Non-pigmented ciliary epithelial cell (primary cell): ENCODE measurements around the gene RABAC1.
A peak's percentile ranks its signal among the peaks of the same experiment; 100 is the strongest.

ENCODE experiments used
- DNase-seq: peaks from one replicate; pipeline ENCODE4 v3.0.0-alpha.2; 2010; ENCODE audit warnings: low read depth

Gene RABAC1

DNA sequence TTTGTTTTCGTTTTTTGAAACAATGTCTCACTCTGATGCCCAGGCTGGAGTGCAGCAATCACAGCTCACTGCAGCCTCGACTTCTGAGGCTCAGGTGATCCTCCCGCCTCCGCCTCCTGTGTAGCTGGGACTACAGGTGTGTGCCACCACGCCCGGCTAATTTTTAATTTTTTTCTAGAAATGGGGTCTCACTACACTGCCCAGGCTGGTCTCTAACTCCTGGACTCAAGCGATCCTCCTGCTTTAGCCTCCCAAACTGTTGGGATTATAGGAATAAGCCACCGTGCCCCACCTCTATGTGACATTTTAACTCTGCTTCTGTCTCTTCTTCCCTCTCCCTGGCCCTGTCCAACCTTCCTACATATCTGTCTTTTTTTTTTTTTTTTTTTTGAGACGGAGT is 29.8 kb upstream of the RABAC1 start:
- no peak for DNase-seq

DNA sequence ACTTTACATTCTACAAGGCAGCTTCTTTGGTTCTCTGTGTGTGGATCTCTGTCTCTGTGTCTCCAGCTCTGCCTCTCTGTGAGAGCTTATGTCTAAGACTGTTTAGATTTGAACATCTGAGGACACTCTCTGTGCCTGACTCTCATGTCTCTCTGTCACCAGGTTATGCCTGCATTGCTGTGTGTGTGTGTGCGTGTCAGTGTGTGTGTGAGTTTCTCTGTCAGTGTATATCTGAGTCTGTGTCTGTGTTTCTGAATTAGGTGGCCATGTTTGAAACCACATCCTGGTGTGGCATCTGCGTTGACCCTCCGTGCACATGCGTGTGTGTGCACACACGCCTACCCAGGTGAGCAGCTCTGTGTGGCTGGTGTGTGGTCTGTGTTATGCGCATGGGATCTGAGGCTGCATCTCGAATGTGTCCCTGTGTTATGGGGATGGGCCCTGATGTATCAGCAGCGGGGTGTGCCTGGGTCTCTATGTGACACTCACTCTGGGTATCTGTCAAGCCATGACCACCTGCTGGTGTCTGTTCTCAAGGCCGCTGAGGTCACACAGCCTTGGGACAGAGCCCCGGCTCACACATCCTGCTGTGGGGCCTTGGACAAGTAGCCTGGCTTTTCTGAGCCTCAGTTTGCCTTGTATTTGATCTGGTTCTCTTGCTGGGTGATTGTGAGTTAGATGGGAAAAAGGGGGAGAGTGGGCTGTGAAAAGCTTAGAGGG is 28.2 kb upstream of the RABAC1 start:
- no peak for DNase-seq

DNA sequence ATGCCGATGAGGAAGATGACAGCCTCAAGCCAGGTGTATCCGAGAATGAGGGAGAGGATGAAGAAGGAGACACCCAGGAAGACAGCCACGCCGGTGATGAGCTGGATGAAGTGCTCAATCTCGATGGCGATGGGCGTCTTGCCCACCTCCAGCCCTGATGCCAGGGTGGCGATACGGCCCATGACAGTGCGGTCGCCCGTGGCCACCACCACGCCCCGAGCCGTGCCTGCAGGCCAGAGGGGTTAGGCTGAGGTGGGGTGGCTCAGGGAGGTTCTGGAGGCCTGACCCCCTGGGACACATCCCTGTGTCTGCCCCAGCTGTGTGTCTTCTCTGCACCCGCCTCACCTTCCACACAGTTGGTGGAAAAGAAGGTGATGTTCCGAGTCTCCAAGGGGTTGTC is 25.8 kb upstream of the RABAC1 start:
- no peak for DNase-seq

DNA sequence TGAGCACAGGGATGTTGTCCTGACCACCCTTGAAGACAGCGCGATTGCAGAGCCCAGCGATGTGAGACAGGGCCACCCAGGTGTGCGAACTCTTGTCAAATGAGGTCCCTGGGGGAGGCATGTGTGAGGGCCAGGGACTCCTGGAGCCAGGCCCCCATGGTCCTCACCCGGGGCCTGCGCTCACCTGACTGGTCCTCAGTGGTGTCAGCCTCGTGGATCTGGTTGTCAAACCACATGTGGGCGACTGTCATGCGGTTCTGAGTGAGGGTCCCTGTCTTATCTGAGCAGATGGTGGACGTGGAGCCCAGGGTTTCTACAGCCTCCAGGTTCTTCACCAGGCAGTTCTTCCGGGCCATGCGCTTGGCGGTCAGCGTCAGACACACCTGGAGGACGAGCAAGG is 22.6 kb upstream of the RABAC1 start:
- DNase-seq = no peak

DNA sequence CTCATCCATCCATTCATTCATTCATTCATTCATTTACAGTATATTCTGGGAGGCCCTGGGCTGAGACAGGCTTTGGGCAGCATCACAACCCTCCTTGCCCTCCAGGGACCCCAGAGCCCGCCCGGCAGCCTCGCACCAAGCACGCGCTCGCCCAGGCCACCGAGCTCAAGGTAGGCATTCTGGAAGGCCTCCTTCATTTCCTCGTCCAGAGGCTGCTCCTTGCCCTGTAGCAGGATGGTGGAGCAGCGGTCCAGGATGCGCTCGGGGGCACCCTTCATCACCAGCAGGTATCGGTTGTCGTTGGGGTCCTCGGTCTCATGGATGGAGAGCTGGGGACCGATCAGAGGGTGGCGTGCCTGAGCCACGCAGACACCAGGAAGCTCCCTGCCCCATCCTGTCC is 19.3 kb upstream of the RABAC1 start:
- DNase-seq = no peak

DNA sequence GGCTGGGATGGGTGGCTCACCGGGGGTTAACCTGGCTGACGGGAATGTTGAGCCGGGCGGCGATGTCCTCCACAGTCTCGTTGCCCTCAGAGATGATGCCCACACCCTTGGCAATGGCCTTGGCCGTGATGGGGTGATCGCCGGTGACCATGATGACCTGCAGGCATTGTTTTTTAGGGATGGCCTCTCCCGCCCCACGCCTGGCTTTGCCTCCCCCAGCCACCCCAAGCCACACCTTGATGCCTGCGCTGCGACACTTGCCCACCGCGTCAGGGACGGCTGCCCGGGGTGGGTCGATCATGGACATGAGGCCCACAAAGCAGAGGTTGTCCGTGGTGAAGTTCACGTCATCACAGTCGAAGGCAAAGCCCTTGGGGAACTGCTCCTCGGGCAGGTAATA is 18.8 kb upstream of the RABAC1 start:
- DNase-seq = no peak

DNA sequence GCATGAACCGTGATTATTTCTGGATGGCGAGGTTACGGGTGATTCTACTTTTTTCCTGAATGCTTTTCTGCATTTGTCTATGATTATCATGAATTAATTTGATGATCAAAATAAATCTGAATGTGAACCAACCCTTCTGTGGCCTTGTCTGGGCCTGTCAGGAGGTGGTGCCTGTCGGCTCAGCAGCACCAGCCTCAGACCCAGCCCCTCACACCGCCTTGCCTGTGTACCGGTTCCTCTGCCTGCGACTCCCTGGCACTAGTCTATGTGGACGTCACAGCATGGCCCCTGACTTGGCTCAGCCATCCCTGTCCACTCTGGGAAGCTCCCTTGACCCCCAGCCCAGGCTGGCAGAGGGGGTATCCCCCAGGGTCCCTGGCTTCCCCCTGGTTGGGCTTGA is 15.5 kb upstream of the RABAC1 start:
- no peak for DNase-seq

DNA sequence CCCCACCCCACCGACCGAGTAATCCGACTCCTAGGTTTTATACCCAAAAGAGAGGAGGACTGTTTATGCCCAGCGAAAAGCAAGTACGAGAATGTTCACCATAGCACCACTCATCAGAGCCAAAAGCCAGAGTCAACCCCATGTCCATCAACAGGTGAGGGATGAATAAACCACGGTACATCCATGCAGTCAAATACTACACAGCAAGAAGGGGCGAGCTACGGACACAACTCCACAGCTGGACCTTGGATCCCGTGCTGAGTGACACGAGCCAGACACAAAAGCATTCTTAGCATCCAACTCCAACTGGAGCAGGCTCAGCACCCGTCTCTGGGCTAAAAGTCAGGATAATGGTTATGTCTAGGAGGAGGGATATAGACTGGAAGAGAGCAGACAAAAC is 12.2 kb upstream of the RABAC1 start:
- no peak for DNase-seq

DNA sequence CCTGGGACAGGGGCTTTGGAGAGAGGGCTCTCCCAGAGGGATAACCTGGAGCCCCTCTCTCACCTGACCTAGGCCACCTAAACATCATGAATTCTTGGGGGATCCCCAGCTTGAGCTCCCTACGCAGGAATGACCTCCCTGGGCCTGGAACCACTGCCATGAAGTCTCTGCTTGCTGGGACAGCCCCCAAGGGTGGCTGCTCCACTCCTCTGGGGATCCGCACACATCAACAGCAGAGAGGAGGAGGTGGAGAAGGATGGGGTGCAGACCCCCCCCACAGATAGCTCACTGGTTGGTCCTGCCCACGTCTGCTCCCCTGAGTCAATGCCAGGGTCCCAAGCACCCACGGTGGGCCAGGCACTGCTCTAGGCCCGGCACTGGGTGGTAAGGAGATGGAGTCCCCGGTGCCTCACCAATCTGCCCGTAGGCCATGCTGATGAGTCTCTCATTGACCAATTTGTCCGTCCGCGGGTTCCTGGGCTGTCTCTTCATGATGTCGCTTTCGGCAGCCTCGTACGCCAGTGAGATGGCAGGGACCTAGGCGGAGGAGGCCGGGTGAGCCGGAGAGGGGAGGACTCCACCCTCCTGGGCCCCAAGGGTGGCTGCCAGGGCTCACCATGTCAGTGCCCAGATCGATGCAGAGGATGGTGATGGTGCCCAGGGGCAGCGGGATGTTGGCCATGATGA is 10.8 kb upstream of the RABAC1 start:
- DNase-seq = no peak

DNA sequence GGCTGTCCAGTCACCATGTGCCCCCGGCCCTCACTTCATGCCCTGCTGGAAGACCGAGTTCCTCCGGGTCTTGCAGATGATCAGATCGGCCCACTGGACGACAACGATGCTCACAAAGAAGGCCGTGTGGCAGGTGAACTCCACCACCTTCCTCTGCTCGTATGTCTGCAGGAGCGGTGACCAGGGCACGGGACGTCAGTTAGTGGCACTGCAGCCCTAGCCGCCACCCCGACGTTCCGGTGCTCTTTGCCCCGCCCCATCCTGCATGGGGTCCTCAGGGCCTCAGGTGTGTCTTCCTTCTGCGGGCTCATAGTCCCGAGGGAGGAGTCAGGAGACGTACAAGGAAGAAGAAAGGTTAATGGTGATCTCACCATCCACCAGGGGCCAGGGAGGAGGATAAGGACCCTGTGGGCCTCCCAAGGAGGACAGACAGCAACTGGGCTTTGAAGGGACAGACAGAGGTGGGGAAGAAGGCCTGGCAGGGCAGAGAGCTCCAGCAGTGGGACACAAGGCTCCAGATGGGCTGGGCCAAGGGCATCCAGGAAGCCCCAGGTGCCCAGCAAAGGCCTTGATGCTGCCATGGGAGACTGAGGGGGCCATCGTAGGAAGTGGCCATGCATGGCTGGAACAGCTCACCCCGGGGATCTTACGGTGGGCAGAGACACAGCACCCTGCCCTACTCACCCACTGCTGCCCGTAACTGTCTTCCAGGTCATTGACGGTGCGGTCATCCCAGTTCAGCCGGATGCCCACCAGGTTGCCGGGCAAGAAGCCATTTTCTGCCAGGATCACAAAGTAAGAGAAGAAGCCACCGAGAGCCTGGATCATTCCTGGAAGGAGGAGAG is 9.9 kb upstream of the RABAC1 start:
- DNase-seq = no peak

DNA sequence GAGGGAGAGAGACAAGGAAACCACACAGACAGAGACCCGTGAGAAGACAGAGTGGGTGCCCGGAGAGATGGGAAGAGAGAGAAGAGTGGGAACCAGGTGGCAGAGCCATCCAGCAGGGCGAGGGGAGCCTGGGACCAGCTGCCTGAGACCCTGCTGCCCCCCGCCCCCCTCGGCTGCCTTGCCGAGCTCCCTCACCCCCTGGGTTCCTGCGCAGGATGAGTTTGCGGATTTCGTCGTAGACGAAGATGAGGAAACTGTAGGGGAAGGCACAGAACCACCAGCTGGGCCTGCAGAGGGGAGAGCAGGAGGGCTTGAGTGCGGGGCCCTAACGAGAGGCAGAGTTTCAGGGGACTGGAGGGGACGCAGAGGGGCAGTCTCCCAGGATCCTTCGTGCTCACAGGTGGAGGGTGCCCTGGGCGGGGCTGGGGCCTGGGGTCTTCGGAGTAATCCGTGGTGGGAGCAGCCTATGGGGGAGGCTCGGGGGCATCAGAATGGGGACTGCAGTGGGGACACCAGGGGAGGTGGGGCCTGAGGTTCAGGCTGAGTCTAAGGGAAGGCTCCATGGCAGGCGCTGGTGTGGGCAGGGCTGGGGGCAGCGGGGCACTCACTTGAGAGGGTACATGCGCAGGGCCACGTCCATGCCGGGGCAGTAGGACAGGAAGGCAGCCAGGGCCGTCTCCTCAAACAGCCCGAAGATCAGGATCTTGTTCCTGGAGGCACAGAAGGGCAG is 8.1 kb upstream of the RABAC1 start:
- no peak for DNase-seq

DNA sequence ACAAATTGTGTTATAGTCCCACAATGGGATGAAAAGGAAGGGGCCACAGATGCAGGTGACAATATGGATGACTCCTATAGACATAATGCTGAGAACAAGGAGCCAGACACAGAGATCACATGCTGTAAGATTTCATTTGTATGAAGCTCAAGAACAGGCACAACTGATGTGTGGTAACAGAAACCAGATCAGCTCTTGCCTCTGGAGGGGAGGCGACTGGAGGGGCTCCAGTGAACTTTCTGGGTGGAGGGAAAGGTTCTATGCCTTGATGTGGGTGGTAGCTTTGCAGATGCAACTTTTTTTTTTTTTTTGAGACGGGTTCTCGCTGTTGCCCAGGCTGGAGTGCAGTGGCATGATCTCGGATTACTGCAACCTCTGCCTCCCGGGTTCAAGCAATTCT is 6.0 kb upstream of the RABAC1 start:
- DNase-seq = no peak

DNA sequence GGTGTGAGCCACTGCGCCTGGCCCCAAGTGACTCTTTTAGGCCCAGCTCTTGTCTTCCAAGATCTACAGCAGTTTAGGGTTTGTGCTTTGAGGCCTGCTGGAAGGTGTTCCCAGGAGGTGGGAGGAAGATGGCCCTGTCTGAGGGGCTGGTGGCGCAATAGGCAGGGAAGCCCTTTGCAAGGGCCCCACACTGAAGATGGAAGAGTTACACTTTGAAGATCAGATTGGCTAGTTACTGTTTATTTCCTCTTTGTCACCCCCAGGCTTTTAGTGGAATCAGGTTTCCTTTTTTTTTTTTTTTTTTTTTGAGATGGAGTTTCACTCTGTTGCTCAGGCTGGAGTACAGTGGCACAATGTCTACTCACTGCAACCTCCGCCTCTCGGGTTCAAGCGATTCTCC is 1.9 kb upstream of the RABAC1 start:
- DNase-seq = no peak

DNA sequence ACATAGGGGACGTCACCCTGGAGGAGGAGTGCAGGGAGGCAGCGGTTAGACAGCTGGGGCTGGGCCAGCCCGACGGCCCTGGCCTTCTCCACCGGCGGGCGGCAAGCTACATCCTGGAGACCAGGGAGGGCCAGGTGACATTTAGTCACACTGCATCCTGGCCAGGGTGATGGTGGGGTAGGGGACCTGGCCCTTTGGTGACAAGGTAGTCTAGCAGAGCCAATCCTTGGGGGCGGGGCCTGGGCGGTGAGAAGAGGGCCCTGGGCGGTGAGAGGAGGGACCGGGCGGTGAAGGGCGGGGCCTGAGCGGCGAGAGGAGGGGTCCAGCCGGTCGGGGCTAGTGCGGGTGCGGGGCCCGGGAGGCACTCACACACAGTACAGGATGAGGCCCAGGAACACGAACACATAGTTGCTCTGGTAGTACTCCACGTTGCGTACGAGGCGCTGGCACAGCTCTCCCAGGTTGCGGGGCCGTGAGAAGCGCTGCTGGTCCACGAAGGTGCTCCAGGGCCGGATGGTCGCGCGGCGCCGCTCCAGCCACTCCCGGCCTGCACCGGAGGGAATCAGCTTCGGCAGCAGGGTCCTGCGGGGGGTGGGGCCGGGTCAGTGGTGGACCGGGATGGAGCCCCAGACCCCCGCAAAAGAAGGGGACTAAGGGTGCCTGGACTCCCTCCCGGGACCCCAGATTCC is 610 bp downstream of the RABAC1 start:
- DNase-seq = no peak

DNA sequence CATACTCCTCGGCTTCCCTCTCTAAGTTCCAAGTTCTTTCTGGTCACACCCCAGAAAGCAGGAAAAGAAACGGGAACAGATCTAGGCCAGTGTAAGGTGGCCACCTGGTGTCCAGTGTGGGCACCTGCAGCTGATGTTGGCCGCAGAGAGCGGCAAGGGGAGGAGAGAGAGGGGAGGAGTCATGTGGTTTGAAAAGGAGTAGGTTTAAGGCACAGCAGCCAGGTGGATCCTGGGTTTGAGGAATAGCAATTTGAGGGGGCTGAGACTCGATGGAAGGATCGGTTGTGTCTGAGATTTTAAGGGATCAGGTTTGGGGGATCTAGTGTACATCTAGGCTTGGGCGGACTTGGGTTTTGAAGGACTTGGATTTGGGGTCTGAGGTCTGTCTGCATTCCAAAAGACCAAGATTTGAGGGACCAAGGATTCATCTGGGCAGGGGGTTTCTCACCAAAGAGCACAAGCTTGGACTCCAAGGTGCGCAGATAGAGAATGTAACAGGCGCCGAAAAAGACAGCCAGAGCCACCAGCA is 1.2 kb downstream of the RABAC1 start:
- peak; percentile 63 for DNase-seq

DNA sequence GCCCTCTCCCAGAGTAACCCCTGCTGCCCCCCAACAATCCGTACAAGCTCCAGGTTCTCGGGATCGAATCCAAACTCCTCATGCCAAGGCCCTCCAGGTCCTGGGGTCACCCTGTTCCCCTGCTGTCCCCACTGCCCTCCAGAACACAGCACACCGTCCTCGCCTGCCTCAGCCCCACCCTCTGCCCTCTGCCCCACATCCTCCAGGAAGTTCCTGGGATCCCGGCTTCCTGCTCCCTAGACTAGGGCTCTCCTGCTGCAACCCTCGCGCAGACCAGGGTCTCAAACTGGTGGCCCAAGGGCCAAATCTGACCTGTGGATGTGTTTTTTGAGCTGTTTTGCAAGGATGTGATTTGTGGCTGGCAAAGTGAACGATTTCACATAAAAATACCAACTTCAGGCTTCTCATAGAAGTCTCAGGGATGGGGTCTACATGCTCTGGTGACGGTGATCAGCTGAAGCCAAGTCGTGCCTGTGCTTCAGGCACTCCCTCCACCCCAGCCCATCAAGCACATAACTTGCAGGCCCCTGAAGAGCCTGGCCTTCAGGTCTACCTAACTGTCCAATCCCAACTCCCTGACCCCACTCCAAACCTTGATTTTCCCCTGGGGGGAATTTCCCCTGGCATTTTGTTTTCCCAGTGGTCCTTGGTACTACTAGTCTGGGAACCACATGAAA is 1.8 kb downstream of the RABAC1 start:
- no peak for DNase-seq

DNA sequence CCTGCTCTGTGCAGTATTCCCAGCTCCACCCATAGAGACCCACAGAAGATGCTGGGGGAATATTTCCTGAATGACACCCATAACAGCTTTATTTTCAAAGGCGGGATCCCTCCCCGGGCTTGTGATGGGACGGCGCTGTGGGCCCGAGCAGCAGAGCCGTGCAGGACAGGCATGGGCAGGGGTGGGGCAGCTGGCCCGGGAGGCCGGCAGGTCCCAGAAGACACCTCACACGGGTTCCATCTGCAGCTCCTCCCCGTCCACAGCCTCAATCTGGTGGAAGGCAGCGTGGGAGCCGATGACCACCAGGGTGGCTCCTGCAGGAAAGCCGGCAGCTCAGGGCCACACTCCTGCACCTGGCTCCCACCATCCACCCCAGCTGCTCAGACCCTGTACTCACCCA is 2.5 kb downstream of the RABAC1 start:
- no peak for DNase-seq

DNA sequence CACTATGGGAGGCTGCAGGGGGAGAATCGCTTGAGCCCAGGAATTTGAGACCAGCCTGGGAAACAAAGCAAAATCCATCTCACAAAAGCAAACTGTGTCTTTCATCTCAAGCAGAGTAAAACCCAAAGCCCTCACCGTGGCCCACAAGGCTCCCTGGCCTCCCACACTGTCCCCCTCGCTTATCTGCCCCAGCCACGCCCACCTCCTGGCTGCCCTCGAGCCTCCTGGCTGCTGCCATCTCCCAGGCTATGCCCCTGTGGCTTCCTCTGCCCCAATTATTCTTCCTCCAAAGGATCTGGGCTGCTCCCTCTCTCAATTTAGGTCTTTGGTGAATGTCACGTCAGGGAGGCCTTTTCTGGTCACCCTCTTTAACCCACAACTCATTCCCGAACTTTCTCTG is 3.6 kb downstream of the RABAC1 start:
- no peak for DNase-seq

DNA sequence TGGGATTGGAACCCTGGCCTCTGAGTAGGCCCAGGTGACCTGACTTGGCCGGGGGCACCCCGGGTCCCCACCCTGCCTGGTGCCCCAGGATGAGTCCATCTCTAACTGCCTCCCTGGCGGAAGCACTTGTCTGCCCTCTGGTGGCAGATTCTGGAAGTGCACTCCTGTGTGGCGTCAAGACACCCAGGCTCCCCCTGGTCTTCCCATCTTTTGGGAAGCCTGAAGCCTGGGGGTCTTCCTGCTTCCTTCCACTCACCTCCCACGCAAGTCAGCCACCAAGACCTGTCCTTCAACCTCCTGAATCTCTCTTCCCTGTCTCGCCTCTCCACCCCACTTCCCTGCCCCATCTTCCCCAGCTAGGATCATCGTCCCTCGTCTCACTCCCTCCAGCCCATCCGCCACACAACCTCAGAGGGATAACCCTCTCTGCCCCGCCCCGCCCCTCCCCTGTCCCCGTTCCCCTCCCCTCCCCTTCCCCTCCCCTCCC is 7.4 kb downstream of the RABAC1 start:
- no peak for DNase-seq

DNA sequence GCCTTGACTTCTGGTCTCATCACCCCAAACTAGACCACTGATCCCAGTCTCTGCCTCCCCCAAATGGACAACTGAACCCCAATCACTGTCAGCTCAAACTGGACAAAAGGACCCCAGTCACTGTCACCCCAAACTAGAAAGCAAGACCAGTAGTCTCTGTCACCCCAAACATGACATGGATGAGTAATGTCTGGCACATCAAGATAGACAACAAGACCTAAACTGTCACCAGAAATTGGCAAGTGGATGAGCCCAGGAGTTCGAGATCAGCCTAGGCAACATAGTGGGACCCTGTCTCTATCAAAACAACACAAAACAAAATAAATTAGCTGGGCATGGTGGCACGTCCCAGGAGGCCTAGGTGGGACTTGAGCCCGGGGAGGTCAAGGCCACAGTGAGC is 12.0 kb downstream of the RABAC1 start:
- no peak for DNase-seq
